Loucy (cell line): ENCODE results near the gene LRRC14B.

Experiments used
- EZH2phosphoT487 ChIP-seq: fragments of 200-600 bp; IDR thresholded peaks from 2 replicates; pipeline ENCODE4 v1.6.1; 2018; ENCODE audit warnings: antibody characterized with exemption, mild to moderate bottlenecking, moderate library complexity, borderline replicate concordance
- TF ChIP-seq, protein P1 (sequence below): fragments of 200-600 bp; sonication (generic); conservative IDR thresholded peaks from 2 replicates; pipeline ENCODE4 v1.5.1; 2014; ENCODE audit warnings: mild to moderate bottlenecking, antibody characterized with exemption, low read length

DNA sequence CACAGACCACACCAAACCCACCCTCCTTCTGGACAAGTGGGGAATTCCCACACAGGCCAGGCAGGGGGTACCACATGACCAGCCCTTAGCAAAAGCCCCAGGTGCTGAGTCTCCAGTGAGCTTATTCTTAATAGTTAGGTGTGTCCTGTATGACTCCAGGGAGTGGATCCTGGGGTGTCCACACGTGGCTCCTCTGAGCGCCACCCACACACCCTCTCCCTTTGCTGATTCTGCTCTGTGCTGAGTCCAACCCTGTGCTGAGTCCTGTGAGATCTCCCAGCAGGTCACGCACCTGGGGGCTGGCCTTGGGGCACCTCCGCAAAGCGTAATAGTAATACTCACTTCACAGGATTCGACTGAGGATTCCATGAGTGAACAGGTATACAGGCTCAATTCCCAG lies 12.7 kb downstream of the LRRC14B start:
- TF ChIP-seq, protein P1, sequence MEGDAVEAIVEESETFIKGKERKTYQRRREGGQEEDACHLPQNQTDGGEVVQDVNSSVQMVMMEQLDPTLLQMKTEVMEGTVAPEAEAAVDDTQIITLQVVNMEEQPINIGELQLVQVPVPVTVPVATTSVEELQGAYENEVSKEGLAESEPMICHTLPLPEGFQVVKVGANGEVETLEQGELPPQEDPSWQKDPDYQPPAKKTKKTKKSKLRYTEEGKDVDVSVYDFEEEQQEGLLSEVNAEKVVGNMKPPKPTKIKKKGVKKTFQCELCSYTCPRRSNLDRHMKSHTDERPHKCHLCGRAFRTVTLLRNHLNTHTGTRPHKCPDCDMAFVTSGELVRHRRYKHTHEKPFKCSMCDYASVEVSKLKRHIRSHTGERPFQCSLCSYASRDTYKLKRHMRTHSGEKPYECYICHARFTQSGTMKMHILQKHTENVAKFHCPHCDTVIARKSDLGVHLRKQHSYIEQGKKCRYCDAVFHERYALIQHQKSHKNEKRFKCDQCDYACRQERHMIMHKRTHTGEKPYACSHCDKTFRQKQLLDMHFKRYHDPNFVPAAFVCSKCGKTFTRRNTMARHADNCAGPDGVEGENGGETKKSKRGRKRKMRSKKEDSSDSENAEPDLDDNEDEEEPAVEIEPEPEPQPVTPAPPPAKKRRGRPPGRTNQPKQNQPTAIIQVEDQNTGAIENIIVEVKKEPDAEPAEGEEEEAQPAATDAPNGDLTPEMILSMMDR, result no peak
- TF ChIP-seq EZH2phosphoT487, result no peak
